IPS-18a (cell line): ENCODE data around the gene NDUFB3.

Experiments used
- H3K27ac ChIP-seq: one replicate; pipeline ENCODE4 v1.5.1; 2013; ENCODE audit warnings: low read length
- H3K27me3 ChIP-seq: one replicate; pipeline ENCODE4 v1.6.1; 2013; ENCODE audit warnings: mild to moderate bottlenecking, low read length; ENCODE audit not compliant: control insufficient read depth, insufficient read depth
- H3K36me3 ChIP-seq: one replicate; pipeline ENCODE4 v1.6.1; 2013; ENCODE audit warnings: low read depth, low read length; ENCODE audit not compliant: control insufficient read depth
- H3K4me1 ChIP-seq: one replicate; pipeline ENCODE4 v1.6.1; 2013; ENCODE audit warnings: low read depth, low read length; ENCODE audit not compliant: control insufficient read depth
- H3K4me3 ChIP-seq: one replicate; pipeline ENCODE4 v1.5.1; 2013; ENCODE audit warnings: low read length
- H3K9ac ChIP-seq: one replicate; pipeline ENCODE4 v1.6.1; 2013; ENCODE audit warnings: mild to moderate bottlenecking, low read length, moderate library complexity
- H3K9me3 ChIP-seq: one replicate; pipeline ENCODE4 v1.6.1; 2013; ENCODE audit warnings: low read depth, low read length; ENCODE audit not compliant: control insufficient read depth

The NDUFB3 gene

GRCh38 chr2:201100497-201100896, 28.7 kb downstream of the NDUFB3 start:
- Histone ChIP-seq H3K27me3 (no peaks in the 10 kb centered on the region), H3K36me3 (no peaks in the 10 kb centered on the region), H3K27ac (no peak overlapping the region), H3K4me3 (no peak overlapping the region), H3K9ac (no peak overlapping the region), H3K4me1 (no peaks in the 10 kb centered on the region), H3K9me3 (no peaks in the 10 kb centered on the region)

- Histone ChIP-seq H3K4me1 (no peaks in the 10 kb centered on the region), H3K36me3 (no peaks in the 10 kb centered on the region), H3K9me3 (no peaks in the 10 kb centered on the region), H3K27ac (no peak overlapping the region), H3K27me3 (no peaks in the 10 kb centered on the region), H3K4me3 (no peak overlapping the region), H3K9ac (no peak overlapping the region)
Observed at GRCh38 chr2:201105759-201106158, 34.0 kb downstream of the NDUFB3 start.

- Histone ChIP-seq H3K4me3 (no peak overlapping the region), H3K36me3 (no peaks in the 10 kb centered on the region), H3K4me1 (no peaks in the 10 kb centered on the region), H3K9ac (no peak overlapping the region), H3K27ac (no peak overlapping the region), H3K9me3 (no peaks in the 10 kb centered on the region), H3K27me3 (no peaks in the 10 kb centered on the region)
Observed at GRCh38 chr2:201107624-201108023, 35.8 kb downstream of the NDUFB3 start.

GRCh38 chr2:201108341-201108740, 36.5 kb downstream of the NDUFB3 start:
- Histone ChIP-seq H3K4me3 (no peak overlapping the region), H3K4me1 (no peaks in the 10 kb centered on the region), H3K36me3 (no peaks in the 10 kb centered on the region), H3K27ac (no peak overlapping the region), H3K9ac (no peak overlapping the region), H3K27me3 (no peaks in the 10 kb centered on the region), H3K9me3 (no peaks in the 10 kb centered on the region)

GRCh38 chr2:201109186-201109585, 37.4 kb downstream of the NDUFB3 start:
- H3K36me3 ChIP-seq = no peaks in the 10 kb centered on the region
- H3K27ac ChIP-seq = no peak overlapping the region
- no peak overlapping the region for H3K4me3 ChIP-seq
- H3K9ac ChIP-seq = no peak overlapping the region
- H3K9me3 ChIP-seq = no peaks in the 10 kb centered on the region
- H3K4me1 ChIP-seq = no peaks in the 10 kb centered on the region
- no peaks in the 10 kb centered on the region for H3K27me3 ChIP-seq

GRCh38 chr2:201110615-201111014, 38.8 kb downstream of the NDUFB3 start:
- no peak overlapping the region for H3K9ac ChIP-seq
- no peaks in the 10 kb centered on the region for H3K9me3 ChIP-seq
- no peaks in the 10 kb centered on the region for H3K4me1 ChIP-seq
- H3K4me3 ChIP-seq = no peak overlapping the region
- H3K27ac ChIP-seq = no peak overlapping the region
- no peaks in the 10 kb centered on the region for H3K27me3 ChIP-seq
- no peaks in the 10 kb centered on the region for H3K36me3 ChIP-seq

- Histone ChIP-seq H3K9ac (no peak overlapping the region), H3K27ac (no peak overlapping the region), H3K36me3 (no peaks in the 10 kb centered on the region), H3K4me3 (no peak overlapping the region), H3K9me3 (no peaks in the 10 kb centered on the region), H3K4me1 (no peaks in the 10 kb centered on the region), H3K27me3 (no peaks in the 10 kb centered on the region)
Observed at GRCh38 chr2:201111096-201111495, 39.3 kb downstream of the NDUFB3 start.

- Histone ChIP-seq H3K4me1 (peaks cover 5% of the 10 kb centered on the region), H3K27ac (no peak overlapping the region), H3K9me3 (no peaks in the 10 kb centered on the region), H3K36me3 (no peaks in the 10 kb centered on the region), H3K27me3 (no peaks in the 10 kb centered on the region), H3K9ac (no peak overlapping the region), H3K4me3 (no peak overlapping the region)
Observed at GRCh38 chr2:201114350-201114749, 42.5 kb downstream of the NDUFB3 start.

- H3K9ac ChIP-seq = no peak overlapping the region
Observed at GRCh38 chr2:201114846-201115245, 43.0 kb downstream of the NDUFB3 start.

GRCh38 chr2:201116115-201116958, 44.5 kb downstream of the NDUFB3 start, which contains the start of gene CFLAR:
TSS of gene CFLAR (plus strand) at chr2:201116164. CDS start at chr2:201129866, 13,702 bp downstream.
- Histone ChIP-seq H3K4me3 (no peak within 1 kb of the TSS), H3K9me3 (no peaks in the 10 kb centered on the region), H3K27ac (no peak within 1 kb of the TSS), H3K36me3 (no peaks in the 10 kb centered on the region), H3K9ac (no peak within 1 kb of the TSS), H3K4me1 (peaks cover 5% of the 10 kb centered on the region), H3K27me3 (no peaks in the 10 kb centered on the region)

More at GRCh38 chr2:201114846-201115245, 43.0 kb downstream of the NDUFB3 start:
- H3K27me3 ChIP-seq = no peaks in the 10 kb centered on the region
- H3K4me3 ChIP-seq = no peak overlapping the region
- peaks cover 5% of the 10 kb centered on the region for H3K4me1 ChIP-seq
- H3K36me3 ChIP-seq = no peaks in the 10 kb centered on the region
- H3K9me3 ChIP-seq = no peaks in the 10 kb centered on the region
- H3K27ac ChIP-seq = no peak overlapping the region

- H3K36me3 ChIP-seq = no peaks in the 10 kb centered on the region
- no peak overlapping the region for H3K4me3 ChIP-seq
- no peaks in the 10 kb centered on the region for H3K9me3 ChIP-seq
- no peaks in the 10 kb centered on the region for H3K27me3 ChIP-seq
- H3K4me1 ChIP-seq = peaks cover 5% of the 10 kb centered on the region
- no peak overlapping the region for H3K27ac ChIP-seq
- no peak overlapping the region for H3K9ac ChIP-seq
Observed at GRCh38 chr2:201116959-201117734, 45.3 kb downstream of the NDUFB3 start.
